HepG2 (cell line): ENCODE measurements around the gene CRY1. TPM values are rescaled to one million over a fixed set of nuclear protein-coding genes. Genes with fewer than 3 reads are reported as not detected.

Source experiments
- ATAC-seq: fragments of 200-7000 bp; cut with Tn5 transposase; 3 replicates; pipeline ENCODE4 v1.9.1; 2020; ENCODE audit warnings: mild to moderate bottlenecking, moderate library complexity
- BruUV-seq: library from RNA; stranded (reverse); fragments of 400-500 nt; replicated peaks from 2 replicates; lab custom pipeline; 2021; lab: Mats Ljungman, UMichigan
- CTCF ChIA-PET: fragments of 300-600 bp; formaldehyde crosslinking; extraction: SDS; loops from one replicate; lab custom pipeline; 2021; ENCODE audit warnings: low total read pairs, inconsistent platforms, low intra/inter-chr PET ratio; lab: Yijun Ruan, JAX
- POLR2A ChIA-PET: fragments of 350-600 bp; sonication (Branson Sonifier 250); formaldehyde crosslinking; loops from one replicate; lab custom pipeline; 2020; ENCODE audit warnings: antibody characterized with exemption, inconsistent platforms; lab: Yijun Ruan, JAX
- DNase-seq: peaks from one replicate; pipeline ENCODE4 v3.0.0-alpha.2; 2015; ENCODE audit warnings: low spot score
- FAIRE-seq: peaks from 3 replicates; lab custom pipeline; 2011; peaks lifted over from hg19 to GRCh38; lab: Jason Lieb, UNC
- H2AFZ ChIP-seq: one replicate; pipeline ENCODE4 v1.6.1; 2011; ENCODE audit warnings: low read length, inconsistent platforms
- H3K27ac ChIP-seq: fragments of 300-600 bp; 3 replicates; pipeline ENCODE4 v1.8.0; 2011; ENCODE audit warnings: mixed run types, mild to moderate bottlenecking, mixed read lengths, low read length, inconsistent platforms; ENCODE audit not compliant: insufficient read depth; ENCODE audit errors: extremely low read length
- H3K27me3 ChIP-seq, 2 experiments: fragments of 200-600 bp in 1 of 2; 2 replicates in 1 of 2; 3 replicates in 1 of 2; pipeline versions ENCODE4 v1.6.0 to v1.8.0; 2011; ENCODE audit warnings: low read length in 2 of 2, mild to moderate bottlenecking in 2 of 2, moderate library complexity in 2 of 2, inconsistent platforms in 1 of 2; ENCODE audit not compliant: insufficient read depth in 2 of 2, control insufficient read depth in 1 of 2
- H3K36me3 ChIP-seq, 2 experiments: fragments of 200-600 bp in 1 of 2; replicated peaks in 1 of 2; 2 replicates in 1 of 2; 3 replicates in 1 of 2; pipeline versions ENCODE4 v1.5.1 to v1.8.0; 2011; ENCODE audit warnings: low read length in 2 of 2, inconsistent platforms in 1 of 2; ENCODE audit not compliant: insufficient read depth in 2 of 2, control insufficient read depth in 1 of 2
- H3K4me1 ChIP-seq: 2 replicates; pipeline ENCODE4 v1.5.1; 2012; ENCODE audit warnings: low read length, inconsistent platforms; ENCODE audit not compliant: insufficient read depth
- H3K4me2 ChIP-seq: 2 replicates; pipeline ENCODE4 v1.6.0; 2011; ENCODE audit warnings: low read depth, low read length, inconsistent platforms
- H3K4me3 ChIP-seq, 3 experiments: fragments of 200-600 bp in 1 of 3; sonication (generic), shearing (Covaris generic) in 1 of 3; replicated peaks in 1 of 3; 2 replicates each; pipeline ENCODE4 v1.5.1; 2011 to 2016; ENCODE audit warnings: low read length in 3 of 3, inconsistent platforms in 2 of 3, low read depth in 2 of 3, mild to moderate bottlenecking in 2 of 3, control low read depth in 1 of 3, mixed read lengths in 1 of 3; ENCODE audit not compliant: insufficient read depth in 1 of 3
- H3K79me2 ChIP-seq: one replicate; pipeline ENCODE4 v1.6.1; 2011; ENCODE audit warnings: low read length, inconsistent platforms; ENCODE audit not compliant: insufficient read depth
- H3K9ac ChIP-seq: 2 replicates; pipeline ENCODE4 v1.6.0; 2011; ENCODE audit warnings: mild to moderate bottlenecking, low read depth, low read length, inconsistent platforms; ENCODE audit not compliant: insufficient read depth
- H3K9me3 ChIP-seq: 2 replicates; pipeline ENCODE4 v1.5.1; 2012; ENCODE audit warnings: mild to moderate bottlenecking, low read length
- H4K20me1 ChIP-seq: 2 replicates; pipeline ENCODE4 v1.6.0; 2011; ENCODE audit warnings: inconsistent platforms, mild to moderate bottlenecking, low read length, moderate library complexity; ENCODE audit not compliant: insufficient read depth
- ATF7 ChIP-seq, 2 experiments: fragments of 450-650 bp in 1 of 2; sonication (generic) in 1 of 2; formaldehyde crosslinking in 1 of 2; IDR thresholded peaks; 2 replicates each; pipeline versions ENCODE4 v1.4.0 to v1.6.1; 2016 to 2020; ENCODE audit warnings: antibody characterized with exemption in 1 of 2, mild to moderate bottlenecking in 1 of 2, missing genetic modification reagents in 1 of 2
- BATF2 ChIP-seq: sonication (generic); formaldehyde crosslinking; IDR thresholded peaks from 2 replicates; pipeline ENCODE4 v1.8.0; 2022; ENCODE audit warnings: mild to moderate bottlenecking, missing genetic modification reagents, moderate library complexity
- CEBPG ChIP-seq: IDR thresholded peaks from 2 replicates; pipeline ENCODE4 v1.6.1; 2016
- ELF4 ChIP-seq: sonication (generic); formaldehyde crosslinking; IDR thresholded peaks from 2 replicates; pipeline ENCODE4 v1.5.0; 2020; ENCODE audit warnings: missing genetic modification reagents, mild to moderate bottlenecking, moderate library complexity, borderline replicate concordance
- GABPA ChIP-seq, 2 experiments: IDR thresholded peaks; 2 replicates each; pipeline ENCODE4 v1.6.1; 2011 to 2016; ENCODE audit warnings: low read depth in 2 of 2, low read length in 1 of 2, missing biosample characterization in 1 of 2, missing genetic modification characterization in 1 of 2
- HNF4A ChIP-seq: sonication (generic); formaldehyde crosslinking; IDR thresholded peaks from 2 replicates; pipeline ENCODE4 v1.4.0; 2020; ENCODE audit warnings: missing genetic modification reagents
- KLF6 ChIP-seq: IDR thresholded peaks from 2 replicates; pipeline ENCODE4 v1.8.0; 2016; ENCODE audit warnings: missing biosample characterization, missing genetic modification reagents
- MEIS2 ChIP-seq: sonication (generic); formaldehyde crosslinking; IDR thresholded peaks from 2 replicates; pipeline ENCODE4 v1.9.0; 2021; ENCODE audit warnings: mild to moderate bottlenecking, missing genetic modification reagents
- MTA1 ChIP-seq: sonication (generic); formaldehyde crosslinking; IDR thresholded peaks from 2 replicates; pipeline ENCODE4 v1.4.0; 2020; ENCODE audit warnings: missing genetic modification reagents, mild to moderate bottlenecking, borderline replicate concordance
- NAIF1 ChIP-seq: sonication (generic); formaldehyde crosslinking; IDR thresholded peaks from 2 replicates; pipeline ENCODE4 v1.5.0; 2020; ENCODE audit warnings: mild to moderate bottlenecking, missing genetic modification reagents, borderline replicate concordance
- NR2C2 ChIP-seq: sonication (generic); formaldehyde crosslinking; IDR thresholded peaks from 2 replicates; pipeline ENCODE4 v1.4.0; 2020; ENCODE audit warnings: missing genetic modification reagents, mild to moderate bottlenecking, moderate library complexity, borderline replicate concordance
- NR2F6 ChIP-seq, 2 experiments: IDR thresholded peaks; 2 replicates each; pipeline ENCODE4 v1.6.1; 2016; ENCODE audit warnings: antibody characterized with exemption in 1 of 2, mild to moderate bottlenecking in 1 of 2
- POGZ ChIP-seq: sonication (generic); formaldehyde crosslinking; IDR thresholded peaks from 2 replicates; pipeline ENCODE4 v1.4.0; 2020; ENCODE audit warnings: mild to moderate bottlenecking, missing genetic modification reagents
- SCMH1 ChIP-seq: sonication (generic); formaldehyde crosslinking; IDR thresholded peaks from 2 replicates; pipeline ENCODE4 v1.9.0; 2021; ENCODE audit warnings: missing genetic modification reagents, mild to moderate bottlenecking, borderline replicate concordance
- SMARCE1 ChIP-seq: fragments of 450-650 bp; IDR thresholded peaks from 2 replicates; pipeline ENCODE4 v1.6.1; 2017; ENCODE audit warnings: borderline replicate concordance
- SOX6 ChIP-seq, 2 experiments: fragments of 450-650 bp in 1 of 2; sonication (generic) in 1 of 2; formaldehyde crosslinking in 1 of 2; IDR thresholded peaks; 2 replicates each; pipeline versions ENCODE4 v1.4.0 to v1.6.1; 2017 to 2020; ENCODE audit warnings: antibody characterized with exemption in 1 of 2, mild to moderate bottlenecking in 1 of 2, missing genetic modification reagents in 1 of 2
- SRSF4 ChIP-seq: fragments of 200-400 bp; formaldehyde crosslinking; IDR thresholded peaks from one replicate; pipeline ENCODE4 v1.6.1; 2018; ENCODE audit warnings: mild to moderate bottlenecking, low read depth, low read length, moderate library complexity; ENCODE audit not compliant: poor library complexity, severe bottlenecking
- ZKSCAN1 ChIP-seq: fragments of 150-350 bp; IDR thresholded peaks from 2 replicates; pipeline ENCODE4 v1.6.1; 2014; ENCODE audit warnings: low read length
- ZMYM3 ChIP-seq: sonication (generic); formaldehyde crosslinking; IDR thresholded peaks from 2 replicates; pipeline ENCODE4 v1.5.1; 2020; ENCODE audit warnings: mild to moderate bottlenecking, missing genetic modification reagents
- ZNF282 ChIP-seq: fragments of 450-650 bp; IDR thresholded peaks from 2 replicates; pipeline ENCODE4 v1.6.1; 2018; ENCODE audit not compliant: partially characterized antibody
- ZNF484 ChIP-seq: sonication (generic); formaldehyde crosslinking; IDR thresholded peaks from 2 replicates; pipeline ENCODE4 v1.5.1; 2020; ENCODE audit warnings: mild to moderate bottlenecking, low read depth, missing genetic modification reagents, borderline replicate concordance
- ZNF557 ChIP-seq: sonication (generic); formaldehyde crosslinking; IDR thresholded peaks from 2 replicates; pipeline ENCODE4 v1.4.0; 2020; ENCODE audit warnings: missing genetic modification reagents
- ZNF562 ChIP-seq: sonication (generic); formaldehyde crosslinking; IDR thresholded peaks from 2 replicates; pipeline ENCODE4 v1.8.0; 2022; ENCODE audit warnings: missing genetic modification reagents, borderline replicate concordance
- WGBS: methylation state at CpG from one replicate; pipeline ENCODE4 v1.1.6; 2017; ENCODE audit warnings: low lambda C conversion rate; 5-methylcytosine and 5-hydroxymethylcytosine counted together
- in situ Hi-C: cut with HindIII; loops from 2 replicates; pipeline ENCODE4 v1.10.0; 2017; ENCODE audit warnings: low pct_unique_long_range_greater_than_20kb; ENCODE audit not compliant: extremely low pct_ligation_motif_present
- intact Hi-C: fragments of 100-400 bp; cut with micrococcal nuclease; formaldehyde crosslinking; loops from one replicate; pipeline ENCODE4 v1.10.0; 2022; ENCODE audit not compliant: unreplicated experiment
- polyA plus RNA-seq, 8 experiments: library from polyadenylated mRNA; depleted of rRNA in 3 of 8; stranded (reverse) in 7 of 8; unstranded in 1 of 8; fragments of >200 nt; fragmentation: Illumina TruSeq in 4 of 8; extraction: Trizol in 4 of 8; gene quantifications; 2 replicates each; pipeline versions ENCODE4 v1.2.1 to v1.2.3, GENCODE V29; 2011 to 2016; ENCODE audit warnings: low read depth in 4 of 8, missing spikeins in 1 of 8, mixed read lengths in 1 of 8; ENCODE audit not compliant: insufficient read depth in 1 of 8
- total RNA-seq, 5 experiments: library from RNA; depleted of rRNA; stranded (reverse); fragments of >200 nt; fragmentation: Illumina TruSeq; extraction: Trizol; gene quantifications; 2 replicates each; pipeline ENCODE4 v1.2.3, GENCODE V29; 2016; ENCODE audit warnings: low read depth in 1 of 5
- TF ChIP-seq, protein P1 (sequence below): sonication (generic); formaldehyde crosslinking; IDR thresholded peaks from 2 replicates; pipeline ENCODE4 v1.5.1; 2020; ENCODE audit warnings: missing genetic modification reagents, mild to moderate bottlenecking, borderline replicate concordance

CRY1 gene
- total and polyA plus RNA-seq, 2 of the 13 experiments (the other 11 are each of a cell fraction or from before 2014, with no cell fraction given) = 11.4 to 13.9 TPM

DNA sequence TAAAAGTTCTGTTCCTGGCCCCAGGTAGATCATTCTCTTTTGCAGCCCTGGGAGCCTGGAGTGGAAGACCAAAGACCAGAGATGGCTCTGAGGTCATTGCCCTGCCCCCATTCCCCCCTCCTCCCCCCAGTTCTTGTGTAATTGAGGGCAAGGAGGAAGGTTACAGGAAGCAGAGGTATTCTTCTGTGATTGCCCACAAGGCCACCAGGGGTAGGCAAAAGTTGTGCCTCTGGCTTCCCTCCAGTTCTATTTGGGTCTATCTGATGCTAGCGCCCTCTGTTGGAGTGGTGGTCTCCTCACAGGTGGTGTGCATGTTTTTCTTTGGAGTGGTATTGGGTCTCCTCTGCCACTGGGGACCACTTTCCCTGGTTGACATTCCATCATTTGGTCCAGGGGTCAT lies 41.2 kb upstream of the CRY1 start:
- intact Hi-C loops = no loop called here
- no peaks in the 10 kb centered on the region for H3K36me3 ChIP-seq
- no peak overlapping the region for H3K27ac ChIP-seq
- H3K9me3 ChIP-seq = no peaks in the 10 kb centered on the region
- ATAC-seq (peak; percentile 89), DNase-seq (peak; percentile 73), FAIRE-seq (peak; percentile 46)
- no peak overlapping the region for H2AFZ ChIP-seq
- no peak overlapping the region for H3K4me2 ChIP-seq
- peaks cover 23% of the 10 kb centered on the region for H3K4me1 ChIP-seq
- H3K27me3 ChIP-seq = no peaks in the 10 kb centered on the region
- POLR2A ChIA-PET = no interaction called here
- BruUV-seq = no TSS peak
- no peak overlapping the region for H3K4me3 ChIP-seq
- in situ Hi-C loops = loop anchor here (5.0 kb wide), 3 partner anchors 183 to 473 kb away; a partner anchor contains a TSS
- no peaks in the 10 kb centered on the region for H3K79me2 ChIP-seq
- no peak overlapping the region for H3K9ac ChIP-seq
- CTCF ChIA-PET = interaction anchor here (1.0 to 2.6 kb wide), 4 partner anchors 42 to 475 kb away, joined by 4 to 11 read pairs (median 5); a partner anchor contains a TSS
- WGBS = no CpG with 5 or more reads among the region's 1 CpG
- no peaks in the 10 kb centered on the region for H4K20me1 ChIP-seq
- no peak for TF ChIP-seq NAIF1
- TF ChIP-seq KLF6 (CRISPR knock-in tag) = no peak
- TF ChIP-seq ZNF562 (CRISPR knock-in tag) = no peak
- no peak for TF ChIP-seq ZMYM3 (CRISPR knock-in tag)
- TF ChIP-seq ATF7 (IDR thresholded peaks at IDR 0.05) = peak; percentile 31; the same call in 1 of the 2 replicates
- TF ChIP-seq ATF7 (CRISPR knock-in tag; IDR thresholded peaks at IDR 0.05) = no peak
- TF ChIP-seq MTA1 (CRISPR knock-in tag) = no peak
- TF ChIP-seq ZNF484 (CRISPR knock-in tag) = no peak
- peak; percentile 67; the same call in 1 of the 2 replicates for TF ChIP-seq NR2F6 (IDR thresholded peaks at IDR 0.05)
- TF ChIP-seq NR2F6 (CRISPR knock-in tag; IDR thresholded peaks at IDR 0.05) = 0 out of 2 replicates have a peak, but pooled peaks have one; percentile 39
- TF ChIP-seq BATF2 (CRISPR knock-in tag) = no peak
- peak; percentile 69; the same call in 1 of the 2 replicates for TF ChIP-seq POGZ
- peak; percentile 53; the same call in 1 of the 2 replicates for TF ChIP-seq CEBPG
- peak; percentile 61; the same call in 1 of the 2 replicates for TF ChIP-seq NR2C2 (CRISPR knock-in tag)
- no peak for TF ChIP-seq GABPA (IDR thresholded peaks at IDR 0.05; ENCODE audit: low read depth, low read length)
- peak; percentile 77 for TF ChIP-seq GABPA (CRISPR knock-in tag; IDR thresholded peaks at IDR 0.05; ENCODE audit: low read depth)
- no peak for TF ChIP-seq SRSF4
- no peak for TF ChIP-seq SOX6 (IDR thresholded peaks at IDR 0.05)
- TF ChIP-seq SOX6 (CRISPR knock-in tag; IDR thresholded peaks at IDR 0.05) = peak; percentile 43; the same call in 1 of the 2 replicates
- TF ChIP-seq ZNF282 = no peak
- no peak for TF ChIP-seq SMARCE1
- TF ChIP-seq, protein P1, sequence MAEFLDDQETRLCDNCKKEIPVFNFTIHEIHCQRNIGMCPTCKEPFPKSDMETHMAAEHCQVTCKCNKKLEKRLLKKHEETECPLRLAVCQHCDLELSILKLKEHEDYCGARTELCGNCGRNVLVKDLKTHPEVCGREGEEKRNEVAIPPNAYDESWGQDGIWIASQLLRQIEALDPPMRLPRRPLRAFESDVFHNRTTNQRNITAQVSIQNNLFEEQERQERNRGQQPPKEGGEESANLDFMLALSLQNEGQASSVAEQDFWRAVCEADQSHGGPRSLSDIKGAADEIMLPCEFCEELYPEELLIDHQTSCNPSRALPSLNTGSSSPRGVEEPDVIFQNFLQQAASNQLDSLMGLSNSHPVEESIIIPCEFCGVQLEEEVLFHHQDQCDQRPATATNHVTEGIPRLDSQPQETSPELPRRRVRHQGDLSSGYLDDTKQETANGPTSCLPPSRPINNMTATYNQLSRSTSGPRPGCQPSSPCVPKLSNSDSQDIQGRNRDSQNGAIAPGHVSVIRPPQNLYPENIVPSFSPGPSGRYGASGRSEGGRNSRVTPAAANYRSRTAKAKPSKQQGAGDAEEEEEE (CRISPR knock-in tag) = no peak
- TF ChIP-seq MEIS2 (CRISPR knock-in tag) = no peak
- no peak for TF ChIP-seq ZNF557
- no peak for TF ChIP-seq SCMH1 (CRISPR knock-in tag)
- TF ChIP-seq ZKSCAN1 = peak; percentile 25; the same call in 1 of the 2 replicates
- no peak for TF ChIP-seq ELF4 (CRISPR knock-in tag)
- TF ChIP-seq HNF4A (CRISPR knock-in tag) = 0 out of 2 replicates have a peak, but pooled peaks have one; percentile 40
